H1 (cell line): ENCODE results near the gene SYT2. TPM values are rescaled to one million over a fixed set of nuclear protein-coding genes. Genes with fewer than 3 reads are reported as not detected.

ENCODE experiments used
- RAD21 ChIP-seq, 2 experiments: IDR thresholded peaks in 1 of 2; conservative IDR thresholded peaks in 1 of 2; 2 replicates each; pipeline ENCODE4 v1.6.1; 2011; ENCODE audit warnings: low read depth in 2 of 2, low read length in 2 of 2, improper control_type of control experiment in 1 of 2, inconsistent platforms in 1 of 2, mild to moderate bottlenecking in 1 of 2, moderate library complexity in 1 of 2
- RXRA ChIP-seq: IDR thresholded peaks from 2 replicates; pipeline ENCODE4 v1.6.1; 2011; ENCODE audit warnings: low read depth, mild to moderate bottlenecking, low read length, moderate library complexity; ENCODE audit not compliant: insufficient read depth
- polyA plus RNA-seq, 7 experiments: library from polyadenylated mRNA; depleted of rRNA in 3 of 7; stranded (reverse) in 5 of 7; unstranded in 2 of 7; fragments of >200 nt in 5 of 7; fragments of 200-250 nt in 2 of 7; gene quantifications; 1 replicate in 5 of 7; 2 replicates in 1 of 7; 4 replicates in 1 of 7; pipeline versions ENCODE4 v1.2.1 to v1.2.3, GENCODE V29; 2011 to 2013; ENCODE audit warnings: missing spikeins in 2 of 7, mixed read lengths in 2 of 7
- total RNA-seq: library from RNA; stranded (reverse); fragmentation: NEBNext Ultra II Directional; extraction: Animal tissue kit (Norgen Biotek cat#: 25700); gene quantifications from 2 replicates; pipeline ENCODE4 v1.2.1, GENCODE V29; 2021

The SYT2 gene
- total and polyA plus RNA-seq, 2 of the 8 experiments (the other 6 are each of a cell fraction or from before 2014, with no cell fraction given): 2.8 to 11.0 TPM

- no peak for TF ChIP-seq RXRA
- TF ChIP-seq RAD21 (IDR thresholded peaks at IDR 0.05 in 1 of 2, conservative IDR thresholded peaks at IDR 0.05 in 1 of 2; ENCODE audit: low read depth in 2 of 2, low read length in 2 of 2): no peak
These were observed 116.4 kb downstream of the SYT2 start (continued) for GRCh38 chr1:202593845-202594244.
